PC-3 (cell line): ENCODE results near the gene BUD31. TPM values are rescaled to one million over a fixed set of nuclear protein-coding genes. Genes with fewer than 3 reads are reported as not detected.

ENCODE experiments used
- ATAC-seq: fragments of 200-7000 bp; cut with Tn5 transposase; 2 replicates; pipeline ENCODE4 v1.9.1; 2020; ENCODE audit warnings: mild to moderate bottlenecking, moderate library complexity
- BruUV-seq: library from RNA; stranded (reverse); fragments of 400-500 nt; replicated peaks from 2 replicates; lab custom pipeline; 2021; lab: Mats Ljungman, UMichigan
- CTCF ChIA-PET: fragments of 300-600 bp; sonication (Branson Sonifier 250); formaldehyde crosslinking; loops from one replicate; lab custom pipeline; 2022; ENCODE audit warnings: antibody characterized with exemption; lab: Charles Lee
- POLR2A ChIA-PET: fragments of 300-600 bp; sonication (Branson Sonifier 250); formaldehyde crosslinking; loops from one replicate; lab custom pipeline; 2022; ENCODE audit warnings: antibody characterized with exemption; ENCODE audit not compliant: unreplicated experiment; lab: Charles Lee
- DNase-seq: peaks from one replicate; pipeline ENCODE4 v3.0.0-alpha.2; 2015
- H2AFZ ChIP-seq: fragments of 300-600 bp; sonication (generic); 2 replicates; pipeline ENCODE4 v1.6.0; 2016; ENCODE audit warnings: antibody characterized with exemption, low read length
- H3F3A ChIP-seq: fragments of 300-600 bp; sonication (generic); one replicate; pipeline ENCODE4 v1.6.0; 2017; ENCODE audit warnings: antibody characterized with exemption, low read length, control low read depth, mild to moderate bottlenecking; ENCODE audit not compliant: unreplicated experiment
- H3K27ac ChIP-seq: fragments of 300-600 bp; sonication (generic); 2 replicates; pipeline ENCODE4 v1.5.1; 2016; ENCODE audit warnings: mild to moderate bottlenecking, low read length
- H3K27me3 ChIP-seq: fragments of 300-600 bp; sonication (generic); 2 replicates; pipeline ENCODE4 v1.6.1; 2016; ENCODE audit warnings: low read length, mixed read lengths
- H3K36me3 ChIP-seq: fragments of 300-600 bp; sonication (generic); 2 replicates; pipeline ENCODE4 v1.6.1; 2016; ENCODE audit warnings: low read depth, mixed run types, low read length, mixed read lengths
- H3K4me1 ChIP-seq: fragments of 300-600 bp; sonication (generic); 2 replicates; pipeline ENCODE4 v1.5.1; 2016; ENCODE audit warnings: low read length; ENCODE audit not compliant: insufficient read depth
- H3K4me2 ChIP-seq: fragments of 300-600 bp; sonication (generic); 2 replicates; pipeline ENCODE4 v1.6.0; 2016; ENCODE audit warnings: low read length
- H3K4me3 ChIP-seq: fragments of 300-600 bp; sonication (generic); 2 replicates; pipeline ENCODE4 v1.5.1; 2016; ENCODE audit warnings: mild to moderate bottlenecking, low read length, mixed read lengths
- H3K79me2 ChIP-seq: fragments of 300-600 bp; sonication (generic); 2 replicates; pipeline ENCODE4 v1.6.1; 2017; ENCODE audit warnings: low read length, mixed read lengths
- H3K9ac ChIP-seq: fragments of 300-600 bp; sonication (generic); 2 replicates; pipeline ENCODE4 v1.6.0; 2016; ENCODE audit warnings: mild to moderate bottlenecking, low read length
- H3K9me2 ChIP-seq: fragments of 300-600 bp; sonication (generic); replicated peaks from 2 replicates; pipeline ENCODE4 v1.6.1; 2016; ENCODE audit warnings: mixed run types, low read length, mixed read lengths
- H3K9me3 ChIP-seq: fragments of 300-600 bp; sonication (generic); 2 replicates; pipeline ENCODE4 v1.6.1; 2016; ENCODE audit warnings: low read length, mixed read lengths
- H4K20me1 ChIP-seq: fragments of 300-600 bp; sonication (generic); 2 replicates; pipeline ENCODE4 v1.6.1; 2016; ENCODE audit warnings: low read length, mixed read lengths
- CTCF ChIP-seq: fragments of 300-600 bp; sonication (generic); conservative IDR thresholded peaks from 2 replicates; pipeline ENCODE4 v1.5.1; 2017; ENCODE audit warnings: antibody characterized with exemption, low read depth, mild to moderate bottlenecking, low read length
- EZH2 ChIP-seq: fragments of 300-600 bp; sonication (generic); IDR thresholded peaks from one replicate; pipeline ENCODE4 v1.6.1; 2017; ENCODE audit warnings: antibody characterized with exemption, mild to moderate bottlenecking, low read length; ENCODE audit not compliant: unreplicated experiment
- EZH2phosphoT487 ChIP-seq: fragments of 300-600 bp; sonication (generic); IDR thresholded peaks from 2 replicates; pipeline ENCODE4 v1.6.1; 2018; ENCODE audit warnings: mild to moderate bottlenecking, antibody characterized with exemption, low read length, borderline replicate concordance
- intact Hi-C: fragments of 100-400 bp; cut with micrococcal nuclease; formaldehyde crosslinking; loops from 2 replicates; pipeline ENCODE4 v1.9.0; 2023
- total RNA-seq: library from RNA; depleted of rRNA; stranded (reverse); fragments of >200 nt; gene quantifications from 2 replicates; pipeline ENCODE4 v1.2.3, GENCODE V29; 2014

Gene BUD31
- total RNA-seq, 1 experiment from 2014 or later, result 144 TPM

DNA sequence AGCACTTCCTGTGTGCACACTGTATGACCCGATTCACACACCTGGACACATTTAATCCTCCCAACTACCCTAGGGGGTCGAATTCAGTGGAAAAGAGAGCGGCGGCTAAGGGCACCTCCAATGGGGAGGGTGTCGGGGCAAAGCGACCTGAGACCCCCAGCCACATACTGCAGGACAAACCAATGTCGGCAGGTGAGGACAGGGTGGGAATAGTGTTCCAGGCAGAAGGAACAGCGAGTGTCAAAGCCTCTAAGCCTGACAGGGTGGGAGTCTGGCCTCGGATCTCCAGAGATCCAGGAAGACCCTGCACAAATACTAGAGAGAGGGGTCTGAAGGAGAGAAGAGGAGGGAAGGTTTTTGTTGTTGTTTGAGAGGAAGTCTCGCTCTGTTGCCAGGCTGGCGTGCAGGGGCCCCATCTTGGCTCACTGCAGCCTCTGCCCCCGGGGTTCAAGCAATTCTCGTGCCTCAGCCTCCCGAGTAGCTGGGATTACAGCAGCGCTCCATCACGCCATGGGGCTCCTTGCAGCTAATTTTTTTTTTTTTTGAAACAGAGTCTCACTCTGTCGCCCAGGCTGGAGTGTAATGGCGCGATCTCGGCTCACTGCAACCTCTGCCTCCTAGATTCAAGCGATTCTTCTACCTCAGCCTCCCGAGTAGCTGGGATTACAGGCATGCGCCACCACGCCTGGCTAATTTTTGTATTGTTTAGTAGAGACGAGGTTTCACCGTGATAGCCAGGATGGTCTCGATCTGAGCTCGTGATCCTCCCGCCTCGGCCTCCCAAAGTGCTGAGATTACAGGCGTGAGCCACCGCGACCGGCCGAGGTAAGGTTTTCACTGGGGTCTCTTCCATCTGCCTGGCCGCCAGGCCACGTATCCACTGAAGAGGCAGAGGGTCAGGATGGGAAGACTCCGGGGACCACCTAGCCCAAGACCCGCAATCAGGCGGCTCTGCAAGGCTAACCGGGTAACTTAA is 35.4 kb upstream of the BUD31 start:
- Histone ChIP-seq H3K4me1 (no peaks in the 10 kb centered on the region), H3K9ac (no peak overlapping the region; the same call in 1 of the 2 replicates), H4K20me1 (no peaks in the 10 kb centered on the region), H3K9me2 (no peaks in the 10 kb centered on the region), H3K27ac (no peak overlapping the region), H3K9me3 (no peaks in the 10 kb centered on the region), H3K27me3 (no peaks in the 10 kb centered on the region), H3K4me3 (peak overlapping the region; percentile 87), H3F3A (no peaks in the 10 kb centered on the region), H2AFZ (peak overlapping the region; percentile 98), H3K36me3 (0 out of 2 replicates have a peak, but pooled peaks cover 5% of the 10 kb centered on the region), H3K4me2 (peak overlapping the region; percentile 97), H3K79me2 (peaks cover 27% of the 10 kb centered on the region)
- no peak for ATAC-seq
- POLR2A ChIA-PET, result interaction anchor here (0.6 kb wide), 1 partner anchor 11 kb away, joined by 7 read pairs; no protein-coding TSS in a partner anchor
- intact Hi-C loops, result no loop called here
- BruUV-seq, result TSS peak; percentile 35
- DNase-seq, result no peak
- CTCF ChIA-PET, result no interaction called here
- TF ChIP-seq EZH2 (no peak), EZH2phosphoT487 (no peak), CTCF (no peak)

- Histone ChIP-seq H3K27me3 (no peaks in the 10 kb centered on the region), H3K9ac (peak within 1 kb of the TSS; percentile 82), H3K4me2 (peak within 1 kb of the TSS; percentile 97), H3K9me2 (no peaks in the 10 kb centered on the region), H3F3A (no peaks in the 10 kb centered on the region), H3K4me3 (peak within 1 kb of the TSS; percentile 87), H3K4me1 (0 out of 2 replicates have a peak, but pooled peaks cover under 1% of the 10 kb centered on the region), H3K9me3 (no peaks in the 10 kb centered on the region), H3K27ac (peak within 1 kb of the TSS; percentile 58), H3K79me2 (peaks cover 32% of the 10 kb centered on the region), H3K36me3 (0 out of 2 replicates have a peak, but pooled peaks cover 5% of the 10 kb centered on the region), H4K20me1 (0 out of 2 replicates have a peak, but pooled peaks cover 4% of the 10 kb centered on the region), H2AFZ (peak within 1 kb of the TSS; percentile 98)
- intact Hi-C loops, result loop anchor here (5.0 kb wide), 1 partner anchor 162 kb away; no protein-coding TSS in a partner anchor
- ChIA-PET POLR2A (interaction anchor here (0.6 kb wide), 1 partner anchor 12 kb away, joined by 7 read pairs; no protein-coding TSS in a partner anchor), CTCF (no interaction called here)
- BruUV-seq, result no TSS peak
- DNase-seq, result peak; percentile 68
- ATAC-seq, result peak; percentile 72
- TF ChIP-seq CTCF, result no peak
- TF ChIP-seq EZH2phosphoT487, result no peak
- TF ChIP-seq EZH2, result no peak
Observed at GRCh38 chr7:99374111-99375064, 34.4 kb upstream of the BUD31 start, which contains the start of gene ARPC1B. TSS of gene ARPC1B (plus strand) at chr7:99374730. CDS start at chr7:99385715, 10,985 bp downstream.
